MM.1S (cell line): ENCODE measurements around the gene HOXA2.

Source experiments
- DNase-seq: peaks from one replicate; pipeline ENCODE4 v3.0.0-alpha.2; 2015
- H2AFZ ChIP-seq: fragments of 300-600 bp; sonication (generic); 2 replicates; pipeline ENCODE4 v1.6.0; 2016; ENCODE audit warnings: antibody characterized with exemption, low read length
- H3F3A ChIP-seq: fragments of 300-600 bp; sonication (generic); 2 replicates; pipeline ENCODE4 v1.6.1; 2016; ENCODE audit warnings: mild to moderate bottlenecking, antibody characterized with exemption, low read length, moderate library complexity, mixed read lengths; ENCODE audit not compliant: insufficient read depth
- H3K27ac ChIP-seq: fragments of 300-600 bp; sonication (generic); 2 replicates; pipeline ENCODE4 v1.5.1; 2016; ENCODE audit warnings: mild to moderate bottlenecking, low read length
- H3K27me3 ChIP-seq: fragments of 300-600 bp; sonication (generic); replicated peaks from 2 replicates; pipeline ENCODE4 v1.6.0; 2016; ENCODE audit warnings: low read length; ENCODE audit not compliant: insufficient read depth
- H3K36me3 ChIP-seq: fragments of 300-600 bp; sonication (generic); replicated peaks from 2 replicates; pipeline ENCODE4 v1.6.1; 2016; ENCODE audit warnings: mild to moderate bottlenecking, low read length, mixed read lengths; ENCODE audit not compliant: insufficient read depth
- H3K4me1 ChIP-seq: fragments of 300-600 bp; sonication (generic); 2 replicates; pipeline ENCODE4 v1.6.1; 2016; ENCODE audit warnings: low read length, mixed read lengths
- H3K4me2 ChIP-seq: fragments of 300-600 bp; sonication (generic); 2 replicates; pipeline ENCODE4 v1.6.0; 2016; ENCODE audit warnings: low read depth, low read length
- H3K4me3 ChIP-seq: fragments of 300-600 bp; sonication (generic); 2 replicates; pipeline ENCODE4 v1.5.1; 2016; ENCODE audit warnings: low read length, mixed read lengths
- H3K79me2 ChIP-seq: fragments of 300-600 bp; sonication (generic); 2 replicates; pipeline ENCODE4 v1.6.1; 2016; ENCODE audit warnings: mixed run types, low read length, mixed read lengths
- H3K9ac ChIP-seq: fragments of 300-600 bp; sonication (generic); 2 replicates; pipeline ENCODE4 v1.6.1; 2016; ENCODE audit warnings: low read length, mixed read lengths
- H3K9me2 ChIP-seq: fragments of 300-600 bp; sonication (generic); replicated peaks from 2 replicates; pipeline ENCODE4 v1.6.1; 2016; ENCODE audit warnings: mild to moderate bottlenecking, low read length, mixed read lengths; ENCODE audit not compliant: insufficient read depth
- H3K9me3 ChIP-seq: fragments of 300-600 bp; sonication (generic); replicated peaks from 2 replicates; pipeline ENCODE4 v1.6.1; 2016; ENCODE audit warnings: mild to moderate bottlenecking, low read length, mixed read lengths; ENCODE audit not compliant: insufficient read depth
- H4K20me1 ChIP-seq: fragments of 300-600 bp; sonication (generic); 2 replicates; pipeline ENCODE4 v1.6.1; 2016; ENCODE audit warnings: mild to moderate bottlenecking, low read length, moderate library complexity, mixed read lengths; ENCODE audit not compliant: insufficient read depth
- CTCF ChIP-seq: fragments of 300-600 bp; sonication (generic); IDR thresholded peaks from 2 replicates; pipeline ENCODE4 v1.5.1; 2016; ENCODE audit warnings: antibody characterized with exemption, low read length, mixed read lengths
- EZH2 ChIP-seq: fragments of 300-600 bp; sonication (generic); optimal IDR thresholded peaks from 2 replicates; pipeline ENCODE3; 2017; ENCODE audit warnings: low read depth, mild to moderate bottlenecking, antibody characterized with exemption, low read length, mixed read lengths
- EZH2phosphoT487 ChIP-seq: fragments of 300-600 bp; sonication (generic); IDR thresholded peaks from 2 replicates; pipeline ENCODE4 v1.6.1; 2018; ENCODE audit warnings: antibody characterized with exemption, low read length

The HOXA2 gene

GRCh38 chr7:27143950-27144780 lies 41.7 kb upstream of the HOXA2 start:
- Histone ChIP-seq H3K36me3 (no peaks in the 10 kb centered on the region), H3K79me2 (no peaks in the 10 kb centered on the region), H3K4me3 (no peak overlapping the region), H3K27me3 (peaks cover 28% of the 10 kb centered on the region), H3K9me2 (no peaks in the 10 kb centered on the region), H3K9ac (no peak overlapping the region), H4K20me1 (no peaks in the 10 kb centered on the region), H3K4me1 (no peaks in the 10 kb centered on the region), H3K27ac (no peak overlapping the region), H2AFZ (no peak overlapping the region), H3K9me3 (no peaks in the 10 kb centered on the region), H3K4me2 (no peak overlapping the region), H3F3A (no peaks in the 10 kb centered on the region)
- no peak for DNase-seq
- no peak for TF ChIP-seq EZH2
- TF ChIP-seq CTCF = no peak
- TF ChIP-seq EZH2phosphoT487 = no peak

- no peak within 1 kb of the TSS for H3K4me2 ChIP-seq
- H3K9ac ChIP-seq = no peak within 1 kb of the TSS
- no peaks in the 10 kb centered on the region for H3K36me3 ChIP-seq
These were observed 40.8 kb upstream of the HOXA2 start, which contains the start of gene HOXA5 for GRCh38 chr7:27143023-27143949. HOXA5 (minus strand) TSS chr7:27143681; CDS start chr7:27143607, 74 bp downstream.

GRCh38 chr7:27142580-27143022 lies 40.1 kb upstream of the HOXA2 start:
- no peak for TF ChIP-seq EZH2phosphoT487
- TF ChIP-seq CTCF = no peak
- no peak for TF ChIP-seq EZH2
- H3K9ac ChIP-seq = no peak overlapping the region
- no peaks in the 10 kb centered on the region for H3K4me1 ChIP-seq
- H3F3A ChIP-seq = no peaks in the 10 kb centered on the region
- no peaks in the 10 kb centered on the region for H3K36me3 ChIP-seq
- no peak overlapping the region for H2AFZ ChIP-seq
- H3K27ac ChIP-seq = no peak overlapping the region
- H3K9me2 ChIP-seq = no peaks in the 10 kb centered on the region
- H3K27me3 ChIP-seq = peaks cover 15% of the 10 kb centered on the region; the same call in 1 of the 2 replicates
- H3K4me3 ChIP-seq = no peak overlapping the region
- no peaks in the 10 kb centered on the region for H3K9me3 ChIP-seq
- H4K20me1 ChIP-seq = no peaks in the 10 kb centered on the region
- no peak overlapping the region for H3K4me2 ChIP-seq
- DNase-seq = no peak
- H3K79me2 ChIP-seq = no peaks in the 10 kb centered on the region

More at GRCh38 chr7:27143023-27143949, 40.8 kb upstream of the HOXA2 start, which contains the start of gene HOXA5:
- H3K4me1 ChIP-seq = no peaks in the 10 kb centered on the region
- TF ChIP-seq CTCF = no peak
- no peak for TF ChIP-seq EZH2phosphoT487
- no peak within 1 kb of the TSS for H2AFZ ChIP-seq
- no peak for DNase-seq
- H3K27me3 ChIP-seq = peaks cover 20% of the 10 kb centered on the region
- H3F3A ChIP-seq = no peaks in the 10 kb centered on the region
- H3K79me2 ChIP-seq = no peaks in the 10 kb centered on the region
- H3K27ac ChIP-seq = no peak within 1 kb of the TSS
- no peak within 1 kb of the TSS for H3K4me3 ChIP-seq
- no peaks in the 10 kb centered on the region for H3K9me2 ChIP-seq
- no peaks in the 10 kb centered on the region for H4K20me1 ChIP-seq
- no peaks in the 10 kb centered on the region for H3K9me3 ChIP-seq
